Smooth muscle cell (in vitro differentiated cells): ENCODE measurements around the gene CPO. TPM values are rescaled to one million over a fixed set of nuclear protein-coding genes. Genes with fewer than 3 reads are reported as not detected.

Experiments used
- DNase-seq: peaks from one replicate; lab custom pipeline; 2025; ENCODE audit not compliant: unreplicated experiment; lab: John Stamatoyannopoulos, UW
- H2AFZ ChIP-seq: fragments of 200-600 bp; sonication (generic); 2 replicates; pipeline ENCODE4 v1.6.0; 2016; ENCODE audit warnings: antibody characterized with exemption, low read depth, mild to moderate bottlenecking
- H3F3A ChIP-seq: fragments of 200-600 bp; sonication (generic); 2 replicates; pipeline ENCODE4 v1.6.0; 2017; ENCODE audit warnings: antibody characterized with exemption, low read depth
- H3K27ac ChIP-seq: fragments of 200-600 bp; sonication (generic); 2 replicates; pipeline ENCODE4 v1.5.1; 2016; ENCODE audit warnings: low read depth, mild to moderate bottlenecking
- H3K27me3 ChIP-seq: fragments of 200-600 bp; sonication (generic); 2 replicates; pipeline ENCODE4 v1.6.1; 2016; ENCODE audit warnings: low read depth, mild to moderate bottlenecking
- H3K36me3 ChIP-seq: fragments of 200-600 bp; sonication (generic); 2 replicates; pipeline ENCODE4 v1.5.1; 2016; ENCODE audit warnings: low read depth
- H3K4me1 ChIP-seq: fragments of 200-600 bp; sonication (generic); 2 replicates; pipeline ENCODE4 v1.5.1; 2016; ENCODE audit warnings: low read depth
- H3K4me2 ChIP-seq: fragments of 200-600 bp; sonication (generic); 2 replicates; pipeline ENCODE4 v1.6.0; 2016; ENCODE audit warnings: mild to moderate bottlenecking
- H3K4me3 ChIP-seq: fragments of 200-600 bp; sonication (generic); 2 replicates; pipeline ENCODE4 v1.5.1; 2016; ENCODE audit warnings: mild to moderate bottlenecking
- H3K79me2 ChIP-seq: fragments of 200-600 bp; sonication (generic); 2 replicates; pipeline ENCODE4 v1.6.0; 2016; ENCODE audit warnings: low read depth, mild to moderate bottlenecking
- H3K9ac ChIP-seq: fragments of 200-600 bp; sonication (generic); 2 replicates; pipeline ENCODE4 v1.6.0; 2016; ENCODE audit warnings: low read depth
- H3K9me3 ChIP-seq: fragments of 200-600 bp; sonication (generic); replicated peaks from 2 replicates; pipeline ENCODE4 v1.5.1; 2016; ENCODE audit warnings: low read depth
- H4K20me1 ChIP-seq: fragments of 200-600 bp; sonication (generic); 2 replicates; pipeline ENCODE4 v1.6.0; 2016; ENCODE audit warnings: low read depth
- CTCF ChIP-seq: fragments of 200-600 bp; sonication (generic); IDR thresholded peaks from 2 replicates; pipeline ENCODE4 v1.5.1; 2017; ENCODE audit warnings: borderline replicate concordance, mild to moderate bottlenecking, antibody characterized with exemption; ENCODE audit not compliant: insufficient read depth, poor library complexity, severe bottlenecking
- WGBS: methylation state at CpG from one replicate; pipeline ENCODE4 v1.1.7; 2016; ENCODE audit warnings: low lambda C conversion rate; 5-methylcytosine and 5-hydroxymethylcytosine counted together
- polyA plus RNA-seq: library from polyadenylated mRNA; unstranded; fragments of >200 nt; fragmentation: Nextera tagmentation; extraction: Ambion mirVana; gene quantifications from 2 replicates; pipeline ENCODE4 v1.2.1, GENCODE V29; 2016
- total RNA-seq: library from RNA; depleted of rRNA; stranded (reverse); fragments of >200 nt; gene quantifications from 2 replicates; pipeline ENCODE4 v1.2.3, GENCODE V29; 2014

The CPO gene
- total and polyA plus RNA-seq, 2 experiments from 2014 or later: not detected

- no peak for DNase-seq
- H2AFZ ChIP-seq: no peak overlapping the region
- no peaks in the 10 kb centered on the region for H3K36me3 ChIP-seq
- H3F3A ChIP-seq: no peaks in the 10 kb centered on the region
- no peaks in the 10 kb centered on the region for H3K9me3 ChIP-seq
- H4K20me1 ChIP-seq: no peaks in the 10 kb centered on the region
- no peaks in the 10 kb centered on the region for H3K4me1 ChIP-seq
- H3K4me2 ChIP-seq: no peak overlapping the region
- H3K27ac ChIP-seq: no peak overlapping the region
- no peaks in the 10 kb centered on the region for H3K79me2 ChIP-seq
- no peaks in the 10 kb centered on the region for H3K27me3 ChIP-seq
- H3K4me3 ChIP-seq: no peak overlapping the region
- 43% methylated on average over 4 of the region's 4 CpGs for WGBS
- TF ChIP-seq CTCF: no peak
- no peak overlapping the region for H3K9ac ChIP-seq
Observed at GRCh38 chr2:206984206-206984605, 44.9 kb downstream of the CPO start.

GRCh38 chr2:206986943-206987342, 47.6 kb downstream of the CPO start:
- H3K9ac ChIP-seq: no peak overlapping the region
- no peak overlapping the region for H3K4me3 ChIP-seq
- no peaks in the 10 kb centered on the region for H3K9me3 ChIP-seq
- H3K79me2 ChIP-seq: no peaks in the 10 kb centered on the region
- TF ChIP-seq CTCF: no peak
- H3F3A ChIP-seq: no peaks in the 10 kb centered on the region
- DNase-seq: no peak
- H3K36me3 ChIP-seq: no peaks in the 10 kb centered on the region
- H4K20me1 ChIP-seq: no peaks in the 10 kb centered on the region
- no peaks in the 10 kb centered on the region for H3K27me3 ChIP-seq
- H2AFZ ChIP-seq: no peak overlapping the region
- H3K4me2 ChIP-seq: no peak overlapping the region
- H3K27ac ChIP-seq: no peak overlapping the region
- H3K4me1 ChIP-seq: no peaks in the 10 kb centered on the region

- no peak overlapping the region for H2AFZ ChIP-seq
- H3K4me3 ChIP-seq: no peak overlapping the region
- H3K4me1 ChIP-seq: no peaks in the 10 kb centered on the region
- H4K20me1 ChIP-seq: no peaks in the 10 kb centered on the region
- H3F3A ChIP-seq: no peaks in the 10 kb centered on the region
- no peaks in the 10 kb centered on the region for H3K27me3 ChIP-seq
- H3K9me3 ChIP-seq: no peaks in the 10 kb centered on the region
- WGBS: 89% methylated on average over 2 of the region's 2 CpGs
- no peak for TF ChIP-seq CTCF
- no peak overlapping the region for H3K27ac ChIP-seq
- H3K9ac ChIP-seq: no peak overlapping the region
- H3K36me3 ChIP-seq: no peaks in the 10 kb centered on the region
- no peak overlapping the region for H3K4me2 ChIP-seq
- no peak for DNase-seq
- no peaks in the 10 kb centered on the region for H3K79me2 ChIP-seq
Observed at GRCh38 chr2:206987810-206988209, 48.5 kb downstream of the CPO start.

GRCh38 chr2:206988884-206989283, 49.6 kb downstream of the CPO start:
- Histone ChIP-seq H4K20me1 (no peaks in the 10 kb centered on the region), H3F3A (no peaks in the 10 kb centered on the region), H3K9me3 (no peaks in the 10 kb centered on the region), H3K4me2 (no peak overlapping the region), H3K4me1 (no peaks in the 10 kb centered on the region), H3K4me3 (no peak overlapping the region), H3K27ac (no peak overlapping the region), H2AFZ (no peak overlapping the region), H3K9ac (no peak overlapping the region), H3K27me3 (no peaks in the 10 kb centered on the region), H3K36me3 (no peaks in the 10 kb centered on the region), H3K79me2 (no peaks in the 10 kb centered on the region)
- no peak for TF ChIP-seq CTCF
- DNase-seq: no peak
- 76% methylated on average over 1 of the region's 1 CpG for WGBS
